ENCODE measurements around the gene OGN.

OGN gene

DNA sequence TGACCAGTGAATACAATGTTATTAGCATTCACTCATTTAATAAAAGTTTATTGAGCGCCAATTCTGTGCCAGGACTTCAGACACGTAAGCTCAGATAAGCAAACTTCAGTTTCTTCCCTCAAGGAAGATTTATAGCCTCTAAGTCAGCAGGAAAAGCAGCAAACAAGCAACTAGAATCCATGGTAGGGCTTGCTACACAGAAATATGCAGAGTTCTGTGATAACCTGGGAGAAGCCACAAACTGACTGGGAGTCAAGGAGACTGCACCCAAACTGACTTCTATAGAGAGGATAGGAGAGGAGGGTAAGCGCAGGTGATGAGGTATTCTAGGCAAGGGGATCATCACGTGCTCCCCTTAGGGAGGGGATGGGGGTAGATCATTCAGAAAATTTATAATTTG is 1.4 kb upstream of the OGN start:
- DNase-seq (ENCODE audit: low read depth), result no peak

DNA sequence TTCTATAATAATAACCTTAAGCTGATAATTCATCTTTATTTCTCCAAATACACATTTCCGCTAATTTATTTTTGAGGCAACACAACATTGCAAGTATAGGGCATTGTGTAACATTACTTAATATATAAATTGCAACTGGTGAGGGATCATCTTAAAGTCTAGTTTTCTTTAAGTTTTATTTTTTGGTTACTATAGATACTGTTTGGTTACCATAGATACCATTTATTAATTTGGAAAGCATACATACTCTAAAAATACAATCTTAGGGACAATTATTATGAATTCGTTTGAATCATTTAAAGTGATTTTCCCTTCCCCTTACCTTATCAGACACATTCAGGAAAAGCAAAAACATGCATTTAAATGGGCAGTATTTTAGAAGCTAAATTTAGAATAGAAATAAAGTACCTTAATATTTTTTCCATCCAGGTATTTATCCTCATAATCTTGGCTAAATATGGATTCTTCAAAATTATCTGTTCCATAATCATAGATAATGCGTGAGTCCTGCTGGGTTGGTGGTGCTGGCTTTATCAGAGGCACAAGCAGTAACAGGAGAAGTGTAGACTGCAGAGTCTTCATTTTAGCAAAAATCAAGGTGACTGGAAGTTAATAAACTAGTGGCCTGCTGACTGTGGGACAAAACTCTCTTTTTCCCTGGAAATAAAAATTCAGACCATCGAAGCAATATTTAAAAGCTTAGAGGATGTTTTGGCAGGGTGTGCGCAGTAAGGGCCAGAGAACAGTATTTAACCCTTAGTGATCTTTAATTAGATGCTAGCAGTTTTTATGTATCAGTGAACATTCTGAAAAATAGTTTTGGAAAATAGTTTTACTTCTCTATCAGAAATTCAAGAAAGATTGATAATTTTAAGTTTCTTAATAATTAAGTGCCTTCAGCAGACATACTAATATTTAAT is 1.3 kb downstream of the OGN start:
- DNase-seq (ENCODE audit: low read depth), result no peak

DNA sequence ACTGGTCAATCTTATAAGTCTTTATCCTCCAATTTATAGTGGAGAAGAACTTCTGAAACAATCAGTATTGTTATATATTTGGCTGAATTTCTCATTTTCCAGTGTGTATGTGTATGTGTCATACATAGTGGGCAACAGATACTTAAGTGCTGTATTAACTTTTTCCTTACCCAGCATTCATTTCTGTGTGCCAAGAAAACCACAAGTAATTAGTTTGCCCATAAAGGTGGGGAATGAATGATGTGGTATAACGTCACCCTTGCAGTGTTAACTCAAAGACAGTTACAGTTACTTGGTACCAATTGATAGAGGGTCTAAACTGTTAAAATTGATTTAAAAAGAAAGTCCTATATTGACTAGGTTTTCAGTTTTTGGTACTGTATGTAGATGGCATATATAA is 2.0 kb downstream of the OGN start:
- DNase-seq (ENCODE audit: low read depth), result no peak

DNA sequence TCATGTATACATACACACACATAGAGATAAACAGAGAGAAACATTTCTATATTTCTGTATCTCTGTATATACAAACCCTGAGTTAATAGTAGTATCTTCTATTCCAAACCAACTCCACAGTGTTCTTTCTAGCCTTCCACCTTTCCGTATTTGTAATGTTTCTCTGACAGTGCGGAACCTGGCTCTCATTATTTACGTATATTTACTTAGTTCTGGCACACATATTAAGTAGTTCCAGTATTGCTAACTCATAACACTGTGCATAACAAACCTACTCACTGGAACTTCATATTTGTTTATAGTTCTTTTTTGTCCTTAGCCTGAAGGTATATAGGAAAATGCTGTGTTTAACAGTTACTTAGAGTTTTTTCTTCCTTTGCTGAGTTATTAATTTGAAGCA is 6.5 kb downstream of the OGN start:
- DNase-seq (ENCODE audit: low read depth), result no peak

DNA sequence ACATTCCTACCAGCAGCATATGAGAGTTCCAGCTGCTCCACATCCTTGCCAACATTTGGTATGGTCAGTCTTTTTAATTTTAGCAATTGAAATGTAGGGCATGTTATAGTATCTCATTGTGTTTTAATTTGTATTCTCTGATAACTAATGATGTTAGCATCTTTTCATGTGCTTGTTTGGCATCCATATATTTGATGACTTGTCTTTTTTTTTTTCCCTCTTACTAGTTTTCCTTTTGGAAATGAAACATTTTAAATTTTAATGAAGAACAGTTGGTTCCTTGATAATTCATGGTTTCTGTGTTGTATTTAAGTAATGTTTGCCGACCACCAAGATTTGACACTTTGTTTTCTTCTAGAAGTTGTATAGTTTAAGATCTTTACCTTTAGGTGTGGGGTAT is 8.8 kb downstream of the OGN start:
- no peak for DNase-seq (ENCODE audit: low read depth)

DNA sequence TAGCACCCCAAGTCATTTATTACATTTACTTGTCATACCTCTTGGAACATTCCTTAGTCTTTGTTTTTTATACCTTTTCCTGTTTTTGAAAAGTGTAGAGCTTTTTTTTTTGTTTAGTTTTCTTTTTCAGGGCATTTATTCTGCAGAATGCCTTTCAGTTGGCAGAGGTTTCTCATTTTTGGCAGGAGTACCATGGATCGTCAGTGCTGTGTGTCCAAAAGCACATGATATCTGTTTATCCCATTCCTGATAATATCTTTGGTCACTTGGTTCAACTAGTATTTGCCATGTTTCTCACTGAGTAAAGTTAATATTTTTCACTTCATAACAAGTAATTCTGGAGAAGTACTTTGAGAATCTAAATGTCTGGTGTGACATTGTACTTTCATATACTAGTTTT is 10.7 kb downstream of the OGN start:
- no peak for DNase-seq (ENCODE audit: low read depth)

DNA sequence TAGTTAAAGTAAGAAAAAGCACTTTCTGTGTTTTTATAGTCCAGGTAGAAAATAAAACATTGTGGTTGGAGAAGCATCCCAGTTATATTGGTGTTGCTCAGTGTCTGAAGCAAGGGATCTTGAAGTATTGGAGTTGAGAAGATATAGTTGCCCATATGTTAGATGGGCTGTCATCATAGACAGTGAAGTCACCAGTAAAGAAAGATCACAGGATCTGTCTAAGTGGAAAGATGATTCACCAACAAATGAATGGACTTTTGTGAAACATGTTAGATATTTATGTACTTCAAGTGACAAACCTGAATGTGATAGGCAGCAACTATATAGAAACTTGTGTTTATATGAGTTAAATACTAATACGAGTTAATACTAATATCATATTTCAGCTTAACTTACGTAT is 11.7 kb downstream of the OGN start:
- no peak for DNase-seq (ENCODE audit: low read depth)

DNA sequence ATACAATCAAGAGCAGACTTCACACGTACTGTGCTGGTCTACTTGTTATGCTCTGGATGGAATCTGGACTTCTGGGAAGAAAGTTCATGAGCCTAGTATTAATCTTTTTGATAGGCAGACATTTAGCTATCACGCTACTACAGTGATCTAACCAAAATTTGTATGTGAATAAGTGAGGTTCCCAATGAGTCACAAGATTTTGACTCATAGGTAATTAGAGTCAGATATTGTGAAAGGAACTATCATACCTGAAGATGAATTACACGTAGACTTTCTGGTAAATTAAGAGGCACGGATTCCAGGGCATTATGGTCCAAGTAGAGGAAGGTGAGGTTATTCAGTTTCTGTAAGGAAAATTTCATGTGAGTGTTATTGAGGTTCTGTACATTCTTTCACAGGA is 18.4 kb downstream of the OGN start:
- DNase-seq (ENCODE audit: low read depth), result no peak

DNA sequence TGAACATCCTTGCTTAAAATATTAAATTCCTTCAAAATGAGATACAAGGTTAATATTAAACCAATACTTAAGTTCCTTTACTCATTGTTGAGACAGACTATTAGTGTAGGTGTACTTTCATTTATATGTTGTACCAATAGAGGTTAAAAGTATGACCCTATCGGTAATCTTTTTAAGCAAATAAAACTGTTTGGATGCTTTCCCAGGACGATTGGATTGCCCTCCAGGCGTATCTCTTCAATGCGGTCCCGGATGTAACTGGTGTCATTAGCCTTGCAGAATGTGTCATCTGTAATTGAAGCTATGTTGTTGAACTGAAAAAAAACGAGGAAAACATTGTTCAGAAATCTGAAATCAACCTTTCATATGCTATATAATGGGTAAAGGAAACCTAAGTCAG is 18.9 kb downstream of the OGN start:
- no peak for DNase-seq (ENCODE audit: low read depth)

DNA sequence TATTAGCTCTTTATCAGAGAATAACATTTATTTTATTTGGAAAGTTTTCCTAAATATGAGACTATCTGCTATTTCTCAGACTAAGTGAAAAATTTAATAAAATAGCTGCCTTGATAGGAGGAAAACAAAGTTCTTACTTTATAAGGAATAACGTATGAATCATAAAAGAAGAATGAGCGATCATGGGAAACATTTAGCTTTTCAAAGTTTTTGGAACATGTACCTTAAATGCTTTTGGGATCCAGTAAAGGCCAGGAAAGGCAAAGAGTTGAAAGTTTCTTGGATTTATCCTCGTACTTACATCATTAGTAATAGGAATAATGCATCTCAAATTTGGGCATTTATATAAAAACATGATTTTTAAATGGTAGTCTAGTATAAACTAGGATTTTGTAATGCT is 19.4 kb downstream of the OGN start:
- DNase-seq (ENCODE audit: low read depth), result no peak

DNA sequence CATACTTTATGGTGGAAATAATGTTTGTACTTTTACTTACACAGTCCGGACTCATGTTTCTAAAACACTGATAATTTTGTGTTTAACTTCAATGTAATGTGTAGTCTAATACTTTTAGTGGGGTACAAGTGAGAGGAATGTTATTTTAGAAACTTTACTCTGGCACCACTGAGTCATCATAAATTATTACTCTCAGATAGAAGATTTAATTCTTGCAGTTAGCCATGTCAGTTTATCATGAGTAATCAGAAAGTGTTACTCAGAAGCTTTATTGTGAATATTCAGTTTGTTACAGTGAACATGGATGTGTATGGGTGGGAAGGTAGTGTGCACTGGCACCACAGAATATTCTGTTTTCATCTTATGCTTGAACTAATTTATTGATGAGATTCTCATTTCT is 20.0 kb downstream of the OGN start:
- no peak for DNase-seq (ENCODE audit: low read depth)

DNA sequence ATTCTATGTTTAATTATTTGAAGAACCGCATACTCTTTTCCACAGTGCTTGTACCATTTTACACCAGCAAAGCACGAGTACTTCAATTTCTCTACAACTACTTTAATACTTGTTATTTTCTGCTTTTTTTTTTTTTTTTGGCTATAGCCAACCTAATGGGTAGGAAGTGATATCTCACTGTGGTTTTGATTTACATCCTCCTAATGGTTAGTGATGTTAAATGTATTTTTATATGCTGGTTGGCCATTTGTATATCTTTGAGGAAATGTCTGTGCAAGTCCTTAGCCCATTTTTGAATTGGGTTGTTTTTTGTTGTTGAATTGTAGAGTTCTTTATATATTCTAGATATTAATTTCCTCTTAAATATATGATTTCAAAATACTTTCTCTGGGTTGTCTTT is 22.6 kb downstream of the OGN start:
- no peak for DNase-seq (ENCODE audit: low read depth)

DNA sequence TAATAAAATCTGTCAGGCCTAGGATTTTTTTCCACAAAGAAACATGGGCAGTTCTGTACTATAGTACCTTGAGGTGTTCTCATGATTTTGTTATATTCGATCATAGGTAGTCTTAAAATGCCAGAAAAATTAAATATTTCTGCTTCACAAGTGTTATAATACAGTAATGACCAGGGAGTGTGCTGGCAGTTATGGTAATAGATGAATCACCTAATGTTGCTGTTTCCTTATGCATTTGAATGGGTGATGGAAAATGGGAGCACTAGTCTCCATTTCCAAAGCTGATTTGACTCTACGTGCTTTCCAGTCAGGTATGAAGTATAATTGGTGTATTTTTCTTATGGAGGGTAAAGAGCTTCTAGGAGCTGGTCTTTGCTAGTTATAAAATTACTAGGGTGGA is 23.8 kb downstream of the OGN start:
- DNase-seq (ENCODE audit: low read depth), result no peak

DNA sequence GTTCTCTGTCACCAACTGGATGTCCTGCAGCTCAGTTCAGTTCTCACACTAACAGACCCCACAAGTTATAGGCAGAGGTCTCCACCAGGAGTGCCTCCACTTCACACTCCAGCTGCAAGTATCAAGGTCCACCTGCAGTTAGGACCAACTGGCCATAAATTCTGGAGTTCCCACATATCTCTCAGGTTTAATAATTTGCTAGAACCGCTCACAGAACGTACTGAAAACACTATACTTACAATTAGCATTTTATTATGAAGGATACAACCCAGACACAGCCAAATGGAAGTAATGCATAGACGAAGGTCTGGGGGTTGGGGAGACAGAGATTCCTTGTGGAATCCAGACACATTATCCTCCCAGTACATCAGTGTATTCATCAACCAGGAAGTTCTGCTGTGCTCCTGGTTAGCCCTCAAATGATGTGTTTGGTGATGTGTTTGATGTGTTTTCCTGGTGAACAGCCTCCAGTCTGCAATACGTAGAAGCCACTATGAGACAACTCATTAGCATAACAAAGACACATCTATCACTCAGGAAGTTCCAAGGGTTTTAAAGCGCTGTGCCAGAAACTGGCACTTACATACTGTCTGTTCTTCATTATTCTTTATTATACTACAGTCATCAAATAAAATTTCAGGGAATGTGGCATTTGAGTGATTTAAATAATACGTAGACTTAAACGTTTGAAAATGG is 25.4 kb downstream of the OGN start:
- no peak for DNase-seq (ENCODE audit: low read depth)

DNA sequence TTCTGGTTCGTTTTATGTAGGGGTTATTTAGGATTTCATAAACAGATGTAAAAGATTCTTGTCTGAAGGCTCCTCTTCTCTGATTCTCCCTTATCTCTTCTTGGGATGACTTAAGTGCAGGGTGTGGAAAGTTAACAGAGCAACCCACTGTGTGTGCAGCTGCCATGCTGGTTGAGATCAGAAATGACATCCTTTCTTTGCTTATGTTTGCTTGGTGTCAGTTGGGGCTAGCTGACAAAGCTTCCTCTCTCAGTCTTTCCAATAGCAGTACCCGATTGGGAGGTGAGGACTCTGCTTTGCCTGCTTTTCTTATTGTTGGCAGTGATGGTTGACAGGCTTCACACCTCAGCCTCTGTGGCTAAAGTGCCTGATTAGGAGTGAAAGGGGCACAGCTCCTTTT is 26.5 kb downstream of the OGN start:
- no peak for DNase-seq (ENCODE audit: low read depth)

DNA sequence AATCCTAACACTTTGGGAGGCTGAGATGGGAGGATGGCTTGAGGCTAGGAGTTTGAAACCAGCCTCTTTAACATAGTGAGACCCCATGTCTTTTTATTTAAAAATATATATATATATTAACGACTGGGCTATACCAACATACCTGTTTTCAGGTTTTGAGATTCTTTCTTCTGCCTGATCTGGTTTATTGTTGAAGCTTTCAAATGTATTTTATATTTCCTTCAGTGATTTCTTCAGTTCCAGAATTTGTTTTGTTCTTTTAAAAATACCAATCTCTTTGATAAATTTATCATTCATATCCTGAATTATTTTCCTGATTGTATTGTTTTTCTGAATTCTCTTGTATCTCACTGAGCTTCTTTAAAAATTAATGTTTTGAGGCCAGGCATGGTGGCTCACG is 31.2 kb downstream of the OGN start:
- DNase-seq (ENCODE audit: low read depth), result no peak

DNA sequence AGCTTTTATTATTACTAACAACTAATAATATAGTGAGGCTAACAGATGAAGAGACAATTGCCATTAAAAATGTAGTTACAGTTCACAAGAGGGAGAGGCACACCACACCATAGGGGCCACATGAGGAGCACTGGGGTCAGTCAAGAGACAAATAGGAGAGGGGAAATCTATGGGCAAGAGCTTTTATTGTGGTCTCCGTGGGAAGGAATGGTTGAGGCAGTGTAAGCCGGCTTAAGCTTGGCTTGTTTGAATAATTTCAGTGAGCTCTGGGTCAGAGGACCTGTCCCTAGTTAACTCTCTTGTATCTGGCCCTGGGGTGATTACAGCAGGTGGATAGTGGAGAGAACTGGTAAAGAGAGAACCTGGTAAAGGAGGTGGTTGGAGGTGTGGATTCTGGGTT is 35.3 kb downstream of the OGN start:
- no peak for DNase-seq (ENCODE audit: low read depth)

DNA sequence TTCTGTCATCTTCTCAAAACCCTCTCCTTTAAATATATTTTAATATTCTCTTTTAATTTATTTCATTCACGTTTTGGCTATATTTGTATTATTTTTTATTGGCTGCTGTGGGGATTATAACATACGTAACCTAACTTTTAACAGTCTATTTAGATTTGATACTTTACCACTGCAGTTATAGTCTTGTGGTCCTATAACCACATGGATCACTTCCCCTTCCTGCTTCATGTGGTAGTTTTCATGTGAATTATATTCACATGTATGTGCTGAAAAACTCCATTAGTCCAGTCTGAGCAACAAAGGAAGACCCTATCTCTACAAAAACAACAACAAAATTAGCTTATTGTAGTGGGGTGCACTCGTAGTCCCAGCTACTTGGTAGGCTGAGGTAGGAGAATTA is 44.3 kb downstream of the OGN start:
- no peak for DNase-seq (ENCODE audit: low read depth)

DNA sequence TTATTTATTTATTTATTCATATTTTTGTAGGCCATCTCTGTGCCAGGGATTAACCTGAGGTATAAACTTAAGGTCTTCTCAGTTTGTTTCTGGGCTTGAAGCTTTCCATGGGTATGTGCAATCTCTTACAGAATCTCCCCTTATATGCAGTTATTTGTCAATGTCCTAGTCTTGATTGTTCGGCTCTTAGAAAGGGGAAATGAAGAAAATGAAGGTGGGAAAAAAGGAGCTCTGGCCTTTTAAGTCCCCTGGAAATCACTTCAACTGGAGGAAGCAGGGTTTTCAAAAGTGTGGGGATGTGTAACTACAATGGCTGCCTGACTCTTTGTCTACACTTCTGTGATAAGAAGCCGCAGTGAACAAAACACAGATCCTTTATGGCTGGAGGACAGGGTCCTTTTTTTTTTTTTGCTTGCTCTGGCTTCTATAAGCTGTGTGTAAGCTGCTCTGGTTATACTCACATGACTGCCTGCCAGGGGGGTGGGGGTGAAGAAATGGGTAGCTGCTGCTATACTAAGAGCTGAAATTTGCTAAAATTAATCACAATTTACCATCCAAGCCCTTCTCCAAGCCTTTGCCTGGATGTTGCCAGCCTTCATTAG is 44.9 kb downstream of the OGN start:
- no peak for DNase-seq (ENCODE audit: low read depth)

DNA sequence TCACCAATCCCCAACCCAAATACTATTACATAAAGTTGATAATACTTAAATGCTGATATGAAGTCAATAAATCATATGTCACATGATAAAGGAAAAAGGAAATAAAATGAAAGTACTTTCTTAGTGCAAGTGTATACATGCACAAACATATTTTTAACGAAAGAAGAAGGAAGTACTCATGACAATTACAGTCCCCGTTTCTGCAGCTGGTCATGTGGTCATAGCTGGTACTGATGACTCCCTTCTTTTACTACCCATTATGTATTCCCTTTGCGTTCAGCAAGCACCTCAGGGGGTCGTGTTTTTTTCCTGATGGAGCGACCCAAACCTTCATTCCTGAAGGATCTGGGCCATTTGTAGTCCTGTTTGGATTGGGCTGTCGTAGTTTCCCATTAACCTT is 51.3 kb downstream of the OGN start:
- DNase-seq (ENCODE audit: low read depth), result no peak

DNA sequence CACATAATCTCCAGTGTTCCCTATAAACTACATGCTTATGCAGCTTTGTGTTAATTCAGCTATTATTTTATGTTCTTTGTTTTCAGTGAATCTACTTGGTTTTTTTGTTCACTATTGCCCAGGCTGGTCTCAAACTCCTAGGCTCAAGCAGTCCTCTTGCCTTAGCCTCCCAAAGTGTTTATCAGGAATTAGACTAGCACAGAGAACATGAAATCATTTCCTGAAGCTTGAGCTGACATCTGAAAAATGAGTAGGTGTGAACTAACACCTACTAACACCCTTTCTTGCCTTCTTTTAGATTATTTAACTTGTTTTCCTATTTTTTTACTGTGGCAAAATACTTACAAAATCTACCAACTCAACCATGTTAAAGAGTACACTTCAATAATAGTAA is 53.6 kb downstream of the OGN start:
- DNase-seq (ENCODE audit: low read depth), result no peak

DNA sequence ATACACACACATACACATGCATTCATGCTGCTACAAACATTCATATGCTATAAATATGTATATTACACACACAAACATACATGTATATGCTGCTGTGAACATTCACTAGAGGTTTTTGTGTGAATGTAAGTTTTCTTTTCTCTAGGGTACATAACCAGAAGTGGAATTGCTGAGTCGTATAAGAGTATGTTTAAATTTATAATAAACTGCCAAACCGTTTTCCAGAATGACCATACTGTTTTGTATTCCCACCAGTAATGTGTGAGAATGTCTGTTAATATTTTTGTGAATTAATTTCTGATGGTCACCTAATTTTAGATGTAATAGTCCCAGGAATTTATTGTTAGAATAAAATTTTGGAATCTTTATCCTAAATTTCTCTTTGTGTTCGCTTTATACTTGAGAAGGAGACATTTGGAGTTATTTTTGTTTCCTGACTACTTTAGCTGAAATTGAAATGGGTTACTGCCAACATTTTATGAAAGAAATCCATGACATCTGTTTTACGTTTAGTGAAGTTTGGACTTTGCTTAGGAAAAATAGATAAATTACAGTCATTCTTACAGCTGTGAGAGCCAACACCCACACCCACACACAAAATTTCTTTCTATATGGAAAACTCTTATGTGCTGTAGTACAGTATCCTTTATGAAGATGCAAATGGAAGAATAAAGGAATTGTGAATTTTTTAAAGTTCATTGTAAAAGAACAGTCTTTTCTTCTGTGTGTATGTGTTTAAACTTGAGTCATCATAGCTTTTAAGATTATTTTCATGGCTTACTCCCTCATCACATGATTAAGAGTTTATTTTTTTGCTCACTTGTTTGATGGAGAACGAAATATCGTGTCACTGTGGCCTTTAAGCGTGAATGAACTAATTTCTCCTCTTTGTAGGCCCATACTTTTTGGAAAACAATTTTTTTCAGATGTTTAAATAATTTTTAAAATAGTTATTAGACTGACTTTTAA is 54.3 kb downstream of the OGN start:
- no peak for DNase-seq (ENCODE audit: low read depth)

All from stimulated activated CD4-positive, alpha-beta T cell treated with anti-CD3 and anti-CD28 coated beads, Interleukin-2, amount 100 ng/mL, for 4 hours (primary cell).